GM12873 (cell line): ENCODE results near the gene TMEM91.

Source experiments
- TF ChIP-seq, protein P1 (sequence below): IDR thresholded peaks from 2 replicates; pipeline ENCODE4 v1.5.1; 2012; ENCODE audit warnings: low read depth, mild to moderate bottlenecking, moderate library complexity, low read length, control low read depth; ENCODE audit not compliant: insufficient read depth; ENCODE audit errors: missing control alignments

The TMEM91 gene

GRCh38 chr19:41372501-41372900 lies 3.8 kb upstream of the TMEM91 start:
- TF ChIP-seq, protein P1, sequence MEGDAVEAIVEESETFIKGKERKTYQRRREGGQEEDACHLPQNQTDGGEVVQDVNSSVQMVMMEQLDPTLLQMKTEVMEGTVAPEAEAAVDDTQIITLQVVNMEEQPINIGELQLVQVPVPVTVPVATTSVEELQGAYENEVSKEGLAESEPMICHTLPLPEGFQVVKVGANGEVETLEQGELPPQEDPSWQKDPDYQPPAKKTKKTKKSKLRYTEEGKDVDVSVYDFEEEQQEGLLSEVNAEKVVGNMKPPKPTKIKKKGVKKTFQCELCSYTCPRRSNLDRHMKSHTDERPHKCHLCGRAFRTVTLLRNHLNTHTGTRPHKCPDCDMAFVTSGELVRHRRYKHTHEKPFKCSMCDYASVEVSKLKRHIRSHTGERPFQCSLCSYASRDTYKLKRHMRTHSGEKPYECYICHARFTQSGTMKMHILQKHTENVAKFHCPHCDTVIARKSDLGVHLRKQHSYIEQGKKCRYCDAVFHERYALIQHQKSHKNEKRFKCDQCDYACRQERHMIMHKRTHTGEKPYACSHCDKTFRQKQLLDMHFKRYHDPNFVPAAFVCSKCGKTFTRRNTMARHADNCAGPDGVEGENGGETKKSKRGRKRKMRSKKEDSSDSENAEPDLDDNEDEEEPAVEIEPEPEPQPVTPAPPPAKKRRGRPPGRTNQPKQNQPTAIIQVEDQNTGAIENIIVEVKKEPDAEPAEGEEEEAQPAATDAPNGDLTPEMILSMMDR, result no peak

GRCh38 chr19:41373993-41374392 lies 2.3 kb upstream of the TMEM91 start:
- TF ChIP-seq, protein P1, result no peak

DNA sequence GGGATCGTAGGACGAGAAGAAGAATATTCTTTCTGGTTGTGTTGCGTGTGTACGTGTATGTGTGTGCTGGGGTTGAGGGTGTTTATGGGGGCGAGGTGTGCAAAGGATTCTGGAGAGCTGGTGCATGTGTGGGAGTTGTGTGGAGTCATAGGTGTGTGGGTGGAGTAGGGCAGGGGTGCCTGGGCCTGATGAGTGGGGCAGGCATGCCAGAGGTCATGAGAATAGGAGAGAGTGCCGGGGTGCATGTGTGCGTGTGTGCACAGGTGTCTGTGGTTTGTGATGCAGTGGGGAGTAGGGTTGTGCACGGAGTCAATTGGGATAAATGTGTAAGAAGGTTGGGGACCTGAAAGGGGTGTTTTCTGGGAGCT lies 649 bp downstream of the TMEM91 start:
- TF ChIP-seq, protein P1, result no peak

GRCh38 chr19:41377977-41378709 lies 1.8 kb downstream of the TMEM91 start:
- TF ChIP-seq, protein P1, result peak; percentile 74

DNA sequence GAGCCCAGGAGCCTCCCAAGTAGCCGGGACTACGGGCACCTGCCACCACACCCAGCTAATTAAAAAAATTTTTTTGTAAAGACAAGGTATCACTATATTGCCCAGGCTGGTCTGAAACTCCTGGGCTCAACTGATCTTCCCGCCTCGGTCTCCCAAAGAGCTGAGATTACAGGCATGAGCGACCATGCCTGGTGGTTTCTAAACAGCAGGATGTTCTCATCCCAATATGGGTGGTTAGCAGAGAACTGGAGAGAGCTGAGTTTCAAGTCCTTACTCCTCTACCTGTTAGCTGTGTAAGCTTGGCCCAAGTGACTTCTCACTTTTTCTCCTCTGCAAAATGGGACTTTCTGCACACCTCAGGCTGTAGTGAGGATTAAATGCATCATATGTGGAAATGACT lies 8.0 kb downstream of the TMEM91 start:
- TF ChIP-seq, protein P1, result no peak

GRCh38 chr19:41386442-41386841 lies 10.1 kb downstream of the TMEM91 start:
- TF ChIP-seq, protein P1, result no peak

- TF ChIP-seq, protein P1, result no peak
Observed at GRCh38 chr19:41391618-41392017, 15.3 kb downstream of the TMEM91 start.

DNA sequence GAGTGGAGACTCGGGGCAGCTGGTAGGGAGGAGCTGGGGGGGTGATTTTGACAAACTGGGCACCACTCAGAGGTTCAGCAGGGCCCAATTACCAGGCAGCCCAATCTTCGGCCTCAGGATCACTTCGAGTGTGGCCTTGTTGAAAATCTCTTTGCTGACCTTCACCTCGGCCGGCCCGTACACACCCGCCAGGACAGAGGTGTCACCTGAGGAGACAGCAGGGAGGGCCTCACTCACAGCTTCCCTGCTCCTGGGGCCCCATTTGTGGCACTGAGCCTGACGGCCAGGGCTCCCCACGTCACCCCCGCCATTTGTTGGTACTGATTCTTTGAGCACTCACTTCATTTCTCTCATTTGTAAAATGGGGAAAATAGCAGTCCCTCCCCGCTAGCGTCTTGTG lies 16.4 kb downstream of the TMEM91 start:
- TF ChIP-seq, protein P1, result no peak
